Uterus (tissue), 2 donors: ENCODE results near the gene PRKCI.

ENCODE experiments used
- POLR2A ChIP-seq, 2 donors: fragments of 450-650 bp; IDR thresholded peaks; one replicate each; pipeline ENCODE4 v1.6.1; 2016; ENCODE audit warnings: antibody characterized with exemption in 2 of 2, mild to moderate bottlenecking in 1 of 2, moderate library complexity in 1 of 2
- TF ChIP-seq, protein P1 (sequence below), 4 experiments: fragments of 200-600 bp in 2 of 4; fragments of 450-650 bp in 2 of 4; sonication (generic) in 2 of 4; IDR thresholded peaks; one replicate each; pipeline ENCODE4 v1.5.1; 2016 to 2019; ENCODE audit warnings: antibody characterized with exemption in 4 of 4, mild to moderate bottlenecking in 2 of 4, moderate library complexity in 1 of 4

DNA sequence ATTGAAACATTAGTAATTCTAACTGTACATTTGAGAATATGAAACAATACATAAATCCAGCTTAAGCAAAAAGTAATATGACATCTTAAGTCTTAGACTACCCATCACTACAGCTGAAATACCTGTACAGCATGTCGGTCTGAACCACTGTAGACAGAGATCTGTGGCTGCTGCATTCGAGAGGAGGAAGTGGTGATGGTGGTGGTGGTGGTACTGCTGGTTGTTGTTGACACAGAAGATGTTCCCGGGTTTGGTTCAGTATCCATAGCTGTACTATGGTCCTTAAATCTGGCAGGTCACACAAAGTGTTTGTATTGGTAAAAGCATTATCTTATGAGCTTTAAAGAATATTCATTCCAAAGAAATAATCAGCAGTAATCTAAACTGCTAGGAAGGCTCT, 43.6 kb upstream of the PRKCI start:
- TF ChIP-seq, protein P1, sequence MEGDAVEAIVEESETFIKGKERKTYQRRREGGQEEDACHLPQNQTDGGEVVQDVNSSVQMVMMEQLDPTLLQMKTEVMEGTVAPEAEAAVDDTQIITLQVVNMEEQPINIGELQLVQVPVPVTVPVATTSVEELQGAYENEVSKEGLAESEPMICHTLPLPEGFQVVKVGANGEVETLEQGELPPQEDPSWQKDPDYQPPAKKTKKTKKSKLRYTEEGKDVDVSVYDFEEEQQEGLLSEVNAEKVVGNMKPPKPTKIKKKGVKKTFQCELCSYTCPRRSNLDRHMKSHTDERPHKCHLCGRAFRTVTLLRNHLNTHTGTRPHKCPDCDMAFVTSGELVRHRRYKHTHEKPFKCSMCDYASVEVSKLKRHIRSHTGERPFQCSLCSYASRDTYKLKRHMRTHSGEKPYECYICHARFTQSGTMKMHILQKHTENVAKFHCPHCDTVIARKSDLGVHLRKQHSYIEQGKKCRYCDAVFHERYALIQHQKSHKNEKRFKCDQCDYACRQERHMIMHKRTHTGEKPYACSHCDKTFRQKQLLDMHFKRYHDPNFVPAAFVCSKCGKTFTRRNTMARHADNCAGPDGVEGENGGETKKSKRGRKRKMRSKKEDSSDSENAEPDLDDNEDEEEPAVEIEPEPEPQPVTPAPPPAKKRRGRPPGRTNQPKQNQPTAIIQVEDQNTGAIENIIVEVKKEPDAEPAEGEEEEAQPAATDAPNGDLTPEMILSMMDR (IDR thresholded peaks at IDR 0.05): no peak
- no peak for TF ChIP-seq POLR2A (IDR thresholded peaks at IDR 0.05)
